NCI-H524 (cell line): Measurements from ENCODE around the gene SH3D19.
"Not testable (repeated sequence)": the region's sequence is repeated elsewhere in the genome, so short reads cannot be mapped to it uniquely, and the experiment has no call there.

Experiments
- DNase-seq, 2 experiments: peaks; one replicate each; lab custom pipeline; 2025; lab: John Stamatoyannopoulos, UW

The SH3D19 gene

GRCh38 chr4:151095142-151095541 is 230.3 kb downstream of the SH3D19 start:
- no peak for DNase-seq

DNA sequence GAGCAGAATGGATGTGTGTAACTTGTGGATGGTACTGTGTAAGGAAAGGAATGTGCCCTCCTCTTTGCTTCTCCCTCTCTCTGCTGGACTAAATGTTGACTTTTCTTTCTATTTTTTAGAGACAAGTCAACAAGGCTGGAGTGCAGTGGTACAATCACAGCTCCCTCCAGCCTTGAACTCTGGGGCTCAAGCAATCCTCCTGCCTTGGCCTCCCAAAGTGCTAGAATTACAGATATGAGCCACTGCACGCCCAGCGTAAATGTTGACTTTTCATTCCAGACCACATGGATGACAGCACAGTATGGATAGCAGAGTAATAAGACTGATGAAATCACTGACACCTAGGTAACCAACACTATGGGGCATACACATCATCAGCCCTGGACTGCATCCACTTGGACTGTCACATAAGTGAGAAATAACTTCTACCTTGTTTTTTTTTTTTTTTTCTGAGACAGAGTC is 231.1 kb downstream of the SH3D19 start:
- no peak for DNase-seq

DNA sequence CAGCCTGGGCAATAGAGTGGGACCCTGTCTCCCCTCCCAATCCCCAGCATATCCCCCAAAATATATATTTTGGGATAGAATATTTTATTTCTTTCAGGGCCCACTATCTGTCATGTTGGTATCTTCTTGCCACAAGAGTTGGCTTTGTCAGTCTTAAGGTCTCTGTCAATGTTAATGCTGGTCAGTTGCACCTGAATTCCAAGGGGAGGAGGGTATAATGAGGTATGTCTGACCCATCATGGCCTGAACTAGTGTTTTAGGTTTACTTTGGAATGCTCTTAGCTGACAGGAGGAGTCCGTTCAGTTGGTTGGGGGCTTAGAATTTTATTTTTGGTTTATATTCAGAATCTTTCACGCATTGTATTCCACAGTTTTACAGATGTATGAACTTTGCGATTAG is 232.2 kb downstream of the SH3D19 start:
- DNase-seq, result no peak

DNA sequence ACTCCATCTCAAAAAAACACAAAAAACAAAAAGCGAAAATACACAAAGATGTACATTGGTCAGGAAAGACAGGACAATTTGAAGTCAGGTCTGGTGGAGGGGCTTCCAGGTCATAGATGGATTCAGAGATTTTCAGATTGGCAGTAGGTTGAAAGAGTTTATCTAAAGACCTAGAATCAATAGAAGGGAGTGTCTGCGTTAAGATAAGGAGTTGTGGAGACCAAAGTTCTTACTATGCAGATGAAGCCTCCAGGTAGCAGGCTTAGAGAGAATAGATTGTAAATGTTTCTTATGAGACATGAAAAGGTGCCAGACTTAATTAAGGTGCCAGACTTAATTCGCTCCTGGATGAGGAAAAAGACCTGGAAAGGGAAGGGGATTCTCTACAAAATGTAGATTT is 232.9 kb downstream of the SH3D19 start:
- no peak for DNase-seq

DNA sequence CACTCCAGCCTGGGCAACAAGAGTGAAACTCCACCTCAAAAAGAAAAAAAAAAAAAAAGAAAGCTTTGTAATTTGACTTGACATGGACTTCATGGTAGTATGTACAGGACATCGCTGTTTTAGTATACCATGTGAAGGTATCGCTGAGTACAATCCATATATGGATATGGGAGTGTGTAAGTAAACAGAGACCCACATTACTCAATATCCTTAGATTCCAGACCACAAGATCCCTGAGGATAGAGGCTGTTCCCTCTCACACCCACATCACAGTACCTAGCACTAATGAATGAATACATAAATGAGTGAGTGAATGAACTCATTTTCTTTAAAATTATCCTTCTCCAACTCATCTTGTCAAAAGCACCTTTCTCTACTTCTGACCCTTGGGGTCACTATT is 234.4 kb downstream of the SH3D19 start:
- DNase-seq, result no peak

DNA sequence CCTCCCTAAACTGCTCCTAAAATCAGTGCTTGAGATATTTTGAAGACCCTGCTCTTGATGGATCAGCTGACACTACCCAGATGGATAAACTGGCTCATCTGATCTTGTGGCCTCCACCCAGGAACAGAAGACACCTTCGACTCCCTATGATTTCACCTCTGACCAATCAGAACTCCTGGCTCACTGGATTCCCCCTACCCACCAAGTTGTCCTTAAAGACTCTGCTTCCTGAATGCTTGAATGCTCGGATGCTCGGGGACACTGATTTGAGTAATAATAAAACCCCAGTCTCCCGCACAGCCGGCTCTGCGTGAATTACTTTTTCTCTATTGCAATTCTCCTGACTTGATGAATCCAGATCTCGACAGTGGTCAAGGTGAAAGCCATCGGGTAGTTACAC is 237.9 kb downstream of the SH3D19 start:
- no peak for DNase-seq

- not testable (repeated sequence) for DNase-seq
Observed at GRCh38 chr4:151077978-151078377, 247.4 kb downstream of the SH3D19 start.

DNA sequence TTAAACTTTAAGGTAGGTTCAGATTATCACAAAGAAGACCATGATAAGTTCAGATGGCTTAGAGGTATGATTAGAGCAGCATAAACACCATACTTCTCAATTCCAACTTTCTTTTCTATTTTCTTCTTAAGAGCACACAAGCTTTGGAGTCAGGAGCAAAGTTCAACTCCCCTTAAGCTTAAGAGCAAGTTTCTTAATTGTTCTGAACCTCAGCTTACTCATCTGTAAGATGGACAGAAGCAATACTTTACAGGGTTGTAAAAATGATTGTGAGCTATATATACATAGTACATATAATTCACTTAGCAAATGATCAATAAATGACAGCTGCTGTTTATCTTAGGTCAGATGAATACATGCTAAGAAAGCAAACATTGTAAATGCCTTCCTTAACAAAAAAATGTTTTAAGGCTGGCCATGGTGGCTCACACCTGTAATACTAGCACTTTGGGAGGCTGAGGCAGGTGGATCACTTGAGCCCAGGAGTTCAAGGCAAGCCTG is 250.9 kb downstream of the SH3D19 start:
- DNase-seq, result no peak
